GM18519 (cell line): Measurements from ENCODE around the gene LPAR1.
"Not testable (repeated sequence)": the region's sequence is repeated elsewhere in the genome, so short reads cannot be mapped to it uniquely, and the experiment has no call there.

Experiments
- ATAC-seq: cut with Tn5 transposase; IDR thresholded peaks from one replicate; pipeline ENCODE4 v1.9.1; 2021; ENCODE audit warnings: mild to moderate bottlenecking, moderate library complexity; ENCODE audit not compliant: unreplicated experiment, low FRiP score

The LPAR1 gene

DNA sequence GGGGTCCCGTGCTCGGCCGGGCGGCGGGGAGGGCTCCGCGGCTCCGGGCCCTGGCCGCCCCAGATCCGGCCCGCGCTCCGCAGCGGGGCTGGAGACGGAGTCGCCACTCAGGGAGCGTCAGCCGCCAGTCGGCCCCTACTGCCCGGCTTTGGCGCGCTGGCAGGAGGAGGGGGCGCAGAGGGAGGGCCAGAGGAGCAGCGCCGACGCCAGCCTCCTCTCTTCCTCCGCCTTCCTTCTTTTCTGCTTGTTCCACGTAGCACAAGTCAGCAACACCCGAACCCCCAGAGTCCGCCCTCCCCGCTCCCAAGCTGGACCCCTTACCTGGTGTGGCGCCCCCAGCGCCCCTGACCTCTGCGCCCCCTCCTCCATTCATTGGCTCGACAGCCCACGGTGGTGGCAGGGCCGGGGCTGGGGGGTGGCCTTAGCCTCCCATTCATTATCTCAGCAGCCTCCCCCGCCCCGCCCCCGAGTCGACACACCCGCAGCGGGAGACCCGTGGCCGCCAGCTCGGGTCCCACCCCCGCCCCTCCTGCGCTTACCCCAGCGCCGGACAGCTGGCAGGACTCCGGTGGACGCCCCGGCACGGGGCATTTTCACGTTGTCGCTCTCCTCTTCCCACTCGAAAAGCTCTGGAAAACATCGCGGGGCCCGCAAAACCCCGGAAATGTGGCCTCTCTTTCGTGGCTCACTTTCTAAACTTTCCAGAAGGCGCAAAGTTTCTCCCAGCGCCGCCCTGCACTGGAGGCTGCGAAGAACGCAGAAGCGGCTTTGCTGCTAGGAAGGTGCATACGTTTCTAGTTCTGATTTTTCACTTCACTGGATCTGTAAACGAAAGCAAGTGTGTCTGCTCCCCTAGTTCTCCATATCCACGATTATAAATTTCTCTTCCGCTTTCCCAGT is at the start of gene LPAR1:
Gene LPAR1 (minus strand): TSS at position 140 of the 900 bp plus-strand sequence. CDS start 66,353 bp downstream, outside the sequence.
- peak; percentile 27 for ATAC-seq

DNA sequence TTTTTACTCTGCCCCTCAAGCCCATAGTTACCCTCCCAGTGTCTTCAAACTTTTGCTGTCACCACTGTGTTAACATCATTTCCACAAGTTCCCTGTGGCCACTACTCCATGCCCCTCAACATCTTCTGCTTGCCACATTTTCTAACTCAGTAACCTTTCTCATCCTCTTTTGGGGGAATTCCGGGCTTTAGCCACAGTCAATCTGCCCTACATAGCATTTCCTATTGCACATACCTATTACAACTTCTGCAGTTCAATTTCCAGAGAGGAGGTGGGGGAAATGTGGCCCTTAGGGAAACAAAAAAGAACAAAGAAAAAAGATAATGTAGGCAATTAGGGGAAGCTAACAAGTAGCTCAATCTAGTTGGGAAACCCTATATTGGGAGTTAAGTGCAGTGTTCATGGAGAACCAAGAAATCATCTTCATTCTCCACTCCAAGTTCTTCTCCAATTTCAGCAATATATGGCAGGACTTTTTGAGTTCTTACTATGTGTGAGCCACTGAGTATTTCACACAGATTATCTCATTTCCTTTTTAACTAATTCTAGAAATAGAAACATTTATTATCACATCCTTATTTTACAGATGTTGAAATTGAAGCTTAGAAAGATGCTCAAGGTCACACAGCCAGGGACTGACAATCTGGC is 40.2 kb upstream of the LPAR1 start:
- peak; percentile 51 for ATAC-seq

DNA sequence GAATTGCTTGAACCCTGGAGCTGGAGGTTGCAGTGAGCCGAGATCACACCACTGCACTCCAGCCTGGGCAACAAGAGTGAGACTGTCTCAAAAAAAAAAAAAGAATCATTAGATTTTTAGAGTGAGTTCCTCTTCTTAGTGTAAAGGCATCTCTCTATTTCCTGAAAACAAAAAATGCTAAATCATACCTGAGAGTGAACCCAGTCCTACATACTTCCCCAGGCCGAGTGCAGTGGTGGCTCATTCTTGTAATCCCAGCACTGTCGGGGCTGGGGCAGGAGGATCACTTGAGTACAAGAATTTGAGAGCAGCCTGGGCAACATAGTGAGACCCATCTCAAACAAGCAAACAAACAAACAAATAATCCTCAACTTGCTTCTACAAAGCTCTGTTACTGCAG is 38.2 kb upstream of the LPAR1 start:
- ATAC-seq, result no peak

DNA sequence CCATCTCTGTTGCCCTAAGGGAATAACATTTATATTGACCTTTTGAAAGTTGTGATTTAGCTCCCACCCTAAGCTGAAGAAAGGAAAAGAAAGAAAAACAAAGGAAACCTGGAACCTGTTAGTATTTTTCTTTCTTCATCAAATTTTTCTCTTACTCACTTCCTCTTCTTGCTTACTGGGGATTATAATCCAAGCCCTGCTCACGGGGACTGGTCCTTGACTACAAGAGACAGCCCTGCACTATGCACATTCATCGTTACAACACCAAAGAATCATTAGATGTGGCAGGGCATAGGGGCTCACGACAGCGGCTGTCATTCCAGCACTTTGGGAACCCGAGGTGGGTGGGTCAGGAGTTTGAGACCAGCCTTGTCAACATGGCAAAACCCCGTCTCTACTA is 37.8 kb upstream of the LPAR1 start:
- no peak for ATAC-seq

DNA sequence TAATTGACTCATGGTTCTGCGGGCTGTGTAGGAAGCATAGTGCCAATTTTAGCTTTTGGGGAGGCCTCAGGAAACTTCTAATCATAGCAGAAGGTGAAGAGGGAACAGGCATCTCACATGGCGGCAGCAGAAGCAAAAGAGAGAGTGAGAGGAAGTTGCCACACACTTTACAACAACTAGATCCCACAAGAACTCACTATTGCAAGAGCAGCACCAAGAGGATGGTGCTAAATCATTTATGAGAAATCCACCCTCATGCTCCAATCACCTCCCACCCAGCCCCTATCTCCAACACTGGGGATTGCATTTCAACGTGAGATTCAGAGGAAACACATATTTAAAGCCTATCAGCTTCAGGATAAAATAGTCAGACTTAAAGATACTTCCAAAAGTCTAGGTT is 36.1 kb upstream of the LPAR1 start:
- ATAC-seq, result no peak

GRCh38 chr9:111069183-111069582 is 30.9 kb upstream of the LPAR1 start:
- no peak for ATAC-seq

GRCh38 chr9:111068771-111069170 is 30.5 kb upstream of the LPAR1 start:
- ATAC-seq, result no peak

- ATAC-seq, result no peak
Observed at GRCh38 chr9:111068383-111068730, 30.1 kb upstream of the LPAR1 start.

DNA sequence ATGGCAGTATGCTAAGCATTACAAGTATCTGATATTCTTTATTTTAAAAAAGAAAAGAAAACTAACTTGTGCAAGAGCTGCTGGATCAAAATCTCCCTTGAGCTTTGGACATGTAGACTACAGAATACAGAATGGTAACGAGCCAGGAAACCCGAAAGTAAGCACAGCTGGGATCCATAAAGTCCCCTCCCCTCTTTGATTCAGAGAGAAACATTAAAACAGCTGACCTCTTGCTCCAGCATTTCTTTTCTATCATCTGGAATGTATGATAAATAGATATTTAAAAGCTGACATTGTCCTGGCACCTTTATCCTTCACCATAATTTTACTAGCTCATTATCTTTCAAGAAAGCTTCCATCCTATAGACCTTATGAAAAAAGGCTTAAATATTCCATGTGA is 28.2 kb upstream of the LPAR1 start:
- ATAC-seq, result no peak

GRCh38 chr9:111065414-111065813 is 27.1 kb upstream of the LPAR1 start:
- ATAC-seq, result no peak

DNA sequence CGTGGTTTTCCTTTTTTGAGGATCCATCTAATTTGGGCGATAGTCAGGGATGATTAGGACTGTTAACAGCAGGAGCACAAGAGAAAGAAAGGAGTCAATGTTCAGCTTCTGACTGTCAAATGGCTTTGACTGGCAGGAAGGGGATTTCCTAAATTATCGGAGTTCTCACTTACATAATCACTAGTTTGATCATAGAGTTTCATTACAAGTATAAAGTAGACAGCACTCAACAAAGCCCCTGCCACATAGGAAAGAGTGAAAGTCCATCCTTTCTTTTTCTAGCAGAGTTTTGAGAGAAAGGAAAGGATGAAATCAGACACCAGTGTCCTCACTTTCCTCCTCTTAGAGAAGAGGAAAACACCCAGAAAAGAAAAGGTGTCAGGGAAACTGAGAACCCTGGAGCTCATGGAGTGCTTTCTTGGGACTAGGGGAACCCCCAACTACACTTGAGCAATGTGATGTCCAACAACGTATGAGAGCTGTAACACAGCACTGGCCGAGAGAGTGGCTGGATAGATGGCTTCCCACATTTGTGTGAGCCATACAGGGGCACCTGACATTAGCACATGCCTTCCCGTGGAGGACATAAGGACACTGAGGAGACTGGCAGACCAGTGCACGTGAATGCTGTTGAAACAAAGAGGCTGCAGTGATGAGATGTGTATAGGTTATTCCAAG is 26.0 kb upstream of the LPAR1 start:
- no peak for ATAC-seq

DNA sequence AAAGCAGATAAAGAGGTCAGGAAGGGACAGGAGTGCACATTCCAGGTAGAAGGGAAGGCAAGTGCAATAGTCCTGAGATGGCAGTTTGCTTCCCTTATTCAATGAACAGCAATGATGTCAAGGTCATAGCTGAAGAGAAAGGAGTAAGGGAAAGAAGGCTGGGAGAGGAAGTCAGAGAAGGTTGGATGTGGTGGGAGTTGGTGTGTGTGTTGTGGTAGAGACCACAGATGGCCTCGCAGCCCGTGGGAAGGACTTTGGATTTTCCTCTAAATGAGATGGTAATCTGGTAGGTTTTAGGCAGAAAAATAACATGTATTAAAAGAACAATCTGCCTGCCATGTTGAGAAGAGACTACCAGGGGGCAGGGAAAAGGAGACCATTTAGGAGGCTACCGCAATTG is 25.1 kb upstream of the LPAR1 start:
- ATAC-seq, result no peak

- ATAC-seq, result no peak
Observed at GRCh38 chr9:111058166-111058565, 19.9 kb upstream of the LPAR1 start.

- ATAC-seq, result no peak
Observed at GRCh38 chr9:111056538-111056937, 18.3 kb upstream of the LPAR1 start.

DNA sequence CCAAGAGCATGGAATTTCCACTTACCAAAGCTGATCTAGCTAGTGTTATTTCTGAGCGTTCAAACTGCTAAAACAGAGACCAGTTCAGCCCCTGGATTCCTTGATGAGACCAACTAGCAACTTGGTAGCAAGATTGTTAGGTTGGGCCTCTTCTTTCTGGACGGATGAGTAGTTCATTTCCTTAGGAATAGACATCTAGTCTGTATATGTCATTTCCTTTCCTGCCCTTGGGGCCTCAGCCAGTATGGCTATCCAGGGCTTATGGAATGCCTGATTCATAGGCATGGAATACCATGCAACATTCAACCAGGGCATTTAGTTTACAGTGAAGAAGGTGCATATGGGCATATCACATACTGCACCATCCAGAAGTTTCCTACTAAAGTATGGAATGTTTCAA is 14.5 kb upstream of the LPAR1 start:
- no peak for ATAC-seq

DNA sequence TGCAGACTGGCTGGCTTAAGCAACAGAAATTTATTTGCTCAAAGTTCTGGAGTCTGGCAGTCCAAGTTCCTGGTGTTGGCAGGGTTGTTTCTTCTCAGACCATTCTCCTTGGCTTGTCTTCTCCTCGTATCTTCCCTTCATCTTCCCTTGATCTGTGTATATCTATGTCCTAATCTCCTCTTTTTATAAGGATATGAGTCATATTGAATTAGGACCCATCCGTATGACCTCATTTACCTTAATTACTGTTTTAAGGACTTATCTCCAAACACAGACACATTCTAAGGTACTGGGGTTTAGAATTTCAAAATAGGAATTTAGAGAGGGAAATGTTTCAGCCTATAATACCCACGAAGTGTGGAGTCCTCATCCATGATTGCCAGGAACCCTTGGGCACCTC is 13.1 kb upstream of the LPAR1 start:
- ATAC-seq, result no peak

- ATAC-seq, result no peak
Observed at GRCh38 chr9:111050819-111051218, 12.5 kb upstream of the LPAR1 start.

- not testable (repeated sequence) for ATAC-seq
Observed at GRCh38 chr9:111047287-111047686, 9.0 kb upstream of the LPAR1 start.

DNA sequence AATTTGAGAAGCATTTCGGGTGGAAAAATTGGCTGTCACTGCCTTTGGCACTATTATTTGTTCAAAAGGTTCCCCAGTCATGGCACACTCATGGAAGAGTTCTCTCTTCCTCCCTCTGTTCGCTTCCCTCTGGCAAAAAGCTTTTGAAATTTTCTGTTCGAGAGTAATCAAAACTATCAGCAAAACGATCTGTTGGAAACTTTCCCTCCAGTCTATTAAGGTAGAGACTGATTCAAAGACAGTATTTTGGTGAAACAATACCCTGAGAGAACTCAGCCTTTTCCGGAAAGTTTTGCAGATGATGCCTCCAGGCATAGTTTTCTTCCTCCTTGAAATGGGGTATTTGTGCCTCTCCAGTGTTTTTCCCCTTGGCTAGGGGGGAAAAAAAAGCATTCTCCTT is 3.6 kb upstream of the LPAR1 start:
- no peak for ATAC-seq

DNA sequence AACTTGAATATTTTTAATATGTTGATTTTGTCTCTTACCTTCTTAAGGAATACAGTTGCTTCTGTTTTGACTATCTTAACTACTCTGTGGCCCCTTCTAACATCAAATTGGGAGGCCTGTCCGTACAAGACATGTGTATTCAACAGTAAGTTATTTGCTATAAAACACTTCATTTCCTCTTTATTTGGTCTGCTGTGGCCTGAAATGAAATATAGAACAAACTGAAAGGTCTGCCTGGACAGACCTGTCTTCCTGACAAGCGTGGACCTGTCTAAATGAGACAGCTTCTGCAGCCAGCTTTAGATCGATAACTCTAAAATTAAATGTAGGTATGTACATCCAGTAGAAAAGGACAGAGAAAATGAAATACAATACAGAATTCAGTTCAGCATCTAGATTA is 2.2 kb upstream of the LPAR1 start:
- ATAC-seq, result no peak

GRCh38 chr9:111039231-111039906 is 1.1 kb upstream of the LPAR1 start:
- ATAC-seq, result no peak
